GM12874 (cell line): Measurements from ENCODE around the gene RASL11B.

Experiments
- TF ChIP-seq, protein P1 (sequence below): IDR thresholded peaks from 2 replicates; pipeline ENCODE4 v1.5.1; 2011; ENCODE audit warnings: low read depth, mild to moderate bottlenecking, control low read depth, low read length, moderate library complexity; ENCODE audit not compliant: insufficient read depth

The RASL11B gene

GRCh38 chr4:52824603-52825459 lies 37.3 kb upstream of the RASL11B start:
- TF ChIP-seq, protein P1, sequence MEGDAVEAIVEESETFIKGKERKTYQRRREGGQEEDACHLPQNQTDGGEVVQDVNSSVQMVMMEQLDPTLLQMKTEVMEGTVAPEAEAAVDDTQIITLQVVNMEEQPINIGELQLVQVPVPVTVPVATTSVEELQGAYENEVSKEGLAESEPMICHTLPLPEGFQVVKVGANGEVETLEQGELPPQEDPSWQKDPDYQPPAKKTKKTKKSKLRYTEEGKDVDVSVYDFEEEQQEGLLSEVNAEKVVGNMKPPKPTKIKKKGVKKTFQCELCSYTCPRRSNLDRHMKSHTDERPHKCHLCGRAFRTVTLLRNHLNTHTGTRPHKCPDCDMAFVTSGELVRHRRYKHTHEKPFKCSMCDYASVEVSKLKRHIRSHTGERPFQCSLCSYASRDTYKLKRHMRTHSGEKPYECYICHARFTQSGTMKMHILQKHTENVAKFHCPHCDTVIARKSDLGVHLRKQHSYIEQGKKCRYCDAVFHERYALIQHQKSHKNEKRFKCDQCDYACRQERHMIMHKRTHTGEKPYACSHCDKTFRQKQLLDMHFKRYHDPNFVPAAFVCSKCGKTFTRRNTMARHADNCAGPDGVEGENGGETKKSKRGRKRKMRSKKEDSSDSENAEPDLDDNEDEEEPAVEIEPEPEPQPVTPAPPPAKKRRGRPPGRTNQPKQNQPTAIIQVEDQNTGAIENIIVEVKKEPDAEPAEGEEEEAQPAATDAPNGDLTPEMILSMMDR, result no peak

DNA sequence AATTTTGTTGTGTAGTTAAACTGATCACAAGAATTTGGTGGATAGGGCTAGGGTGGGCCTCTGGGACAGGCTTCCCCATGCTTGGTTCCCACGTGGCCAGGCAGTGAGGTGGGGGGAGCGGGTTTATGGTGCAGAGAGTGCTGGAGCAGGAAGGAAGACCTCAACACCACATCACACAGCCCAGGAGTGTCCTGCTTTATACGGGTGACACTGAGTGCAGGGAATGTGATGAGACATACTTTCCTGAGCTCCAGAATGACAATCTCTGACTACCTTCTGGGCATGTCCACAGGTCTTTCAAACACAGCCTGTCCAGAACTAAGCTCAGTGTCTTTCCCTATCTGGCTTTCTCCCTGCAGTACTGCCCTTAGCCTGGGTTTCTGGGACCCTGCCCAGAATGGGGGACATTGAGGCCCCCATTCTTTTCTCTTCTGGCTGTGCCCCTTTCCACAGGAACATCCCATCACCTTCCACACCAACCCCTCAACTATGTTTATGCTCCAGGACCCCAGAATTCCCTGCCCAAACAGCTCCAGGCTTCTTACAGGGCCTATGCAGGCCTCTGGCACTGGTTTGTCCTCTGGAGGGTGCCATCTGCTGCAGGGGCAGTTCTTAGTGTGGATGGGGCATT lies 36.5 kb upstream of the RASL11B start:
- TF ChIP-seq, protein P1, result no peak

DNA sequence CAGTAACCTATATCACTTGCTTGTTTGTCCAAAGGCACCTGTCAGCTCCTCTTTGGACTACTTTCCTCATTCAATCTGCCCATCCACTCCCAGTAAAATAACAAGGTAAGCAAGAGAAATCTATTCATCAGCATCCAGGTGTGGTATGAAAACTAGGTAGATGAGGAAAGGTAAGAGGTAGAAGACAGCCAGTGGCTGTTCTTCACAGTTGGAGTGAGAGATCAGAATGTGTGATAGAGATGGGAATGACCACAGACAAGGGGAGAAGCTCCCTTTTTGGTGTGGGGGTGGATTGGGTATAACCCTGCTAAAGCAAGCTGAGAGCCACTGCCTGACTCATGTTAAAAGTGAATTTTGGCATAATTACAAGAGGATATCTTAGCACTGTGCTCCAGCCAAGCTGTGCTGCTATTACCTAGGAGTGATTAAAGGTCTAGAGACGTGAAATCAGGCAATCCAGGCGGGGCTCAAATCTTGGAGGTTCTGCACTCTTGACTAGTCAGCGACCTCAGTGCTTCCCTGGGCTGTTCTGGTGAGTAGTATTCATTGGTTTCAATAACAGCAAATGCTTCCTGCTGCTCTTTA lies 28.1 kb upstream of the RASL11B start:
- TF ChIP-seq, protein P1, result no peak

GRCh38 chr4:52836120-52836519 lies 26.0 kb upstream of the RASL11B start:
- TF ChIP-seq, protein P1, result no peak

GRCh38 chr4:52836678-52837077 lies 25.4 kb upstream of the RASL11B start:
- TF ChIP-seq, protein P1, result no peak

DNA sequence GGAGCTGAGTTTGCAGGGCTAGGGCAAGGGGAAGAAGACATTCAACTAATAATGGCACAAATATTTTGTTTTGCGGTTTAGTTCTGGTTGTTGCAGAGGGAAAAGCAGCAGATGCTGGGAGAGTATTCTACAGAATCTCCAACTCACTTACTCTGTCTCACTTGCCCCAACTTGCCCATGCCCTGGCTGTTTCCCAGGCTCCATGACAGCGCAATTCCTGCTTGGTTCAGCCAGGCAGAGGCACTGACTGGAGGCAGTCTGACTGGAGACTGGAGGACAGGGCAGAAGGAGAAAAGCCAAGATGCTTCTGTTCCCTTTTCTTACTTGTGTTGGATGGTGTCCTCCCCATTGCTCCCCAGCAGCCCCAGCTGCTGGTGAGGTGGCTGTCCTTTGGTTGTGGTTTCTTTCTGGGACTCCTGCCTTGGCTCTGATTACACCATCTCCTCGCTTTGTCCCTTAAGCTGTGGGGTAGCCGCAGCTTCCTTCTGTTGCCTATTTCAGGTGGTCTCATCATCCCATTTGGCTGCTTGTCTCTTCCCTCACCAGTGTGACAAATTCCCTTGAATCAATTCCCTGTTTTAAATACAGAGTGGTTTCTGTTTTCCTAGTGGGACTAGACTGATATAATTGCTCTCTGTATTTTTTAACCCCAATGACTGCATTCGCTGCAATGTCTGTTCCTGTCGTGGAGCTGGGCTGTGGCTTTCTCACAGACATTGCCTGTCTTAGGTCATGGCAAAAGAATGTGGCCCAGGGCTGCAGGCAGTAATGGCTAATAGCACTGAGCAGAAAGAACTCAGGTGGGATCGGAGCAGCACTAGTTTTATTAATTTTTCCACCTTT lies 24.2 kb upstream of the RASL11B start:
- TF ChIP-seq, protein P1, result no peak
